Measurements from ENCODE around the gene LCE5A.
A peak's percentile ranks its signal among the peaks of the same experiment; 100 is the strongest.
"Not testable (repeated sequence)": the region's sequence is repeated elsewhere in the genome, so short reads cannot be mapped to it uniquely, and the experiment has no call there.

Gene LCE5A

GRCh38 chr1:152510503-152510902, at the start of gene LCE5A:
LCE5A (plus strand) TSS chr1:152510803; CDS start chr1:152511535, 732 bp downstream.
- no peak for DNase-seq

- peak in 11 of 58 donors; percentile 0 to 30 (median 6) for DNase-seq
Measured at GRCh38 chr1:152461544-152461943, 49.1 kb upstream of the LCE5A start.

GRCh38 chr1:152462636-152463035, 48.0 kb upstream of the LCE5A start:
- no peak for DNase-seq

- DNase-seq: no peak
Measured at GRCh38 chr1:152466217-152466616, 44.4 kb upstream of the LCE5A start.

- no peak for DNase-seq
Measured at GRCh38 chr1:152473887-152474537, 36.6 kb upstream of the LCE5A start.

- DNase-seq: peak in 1 of 58 donors; percentile 4
Measured at GRCh38 chr1:152479792-152480595, 30.6 kb upstream of the LCE5A start.

GRCh38 chr1:152481869-152482664, 28.5 kb upstream of the LCE5A start:
- DNase-seq: no peak

- DNase-seq: no peak
Measured at GRCh38 chr1:152486400-152487006, 24.1 kb upstream of the LCE5A start.

- no peak for DNase-seq
Measured at GRCh38 chr1:152487871-152488270, 22.7 kb upstream of the LCE5A start.

GRCh38 chr1:152491537-152491936, 19.1 kb upstream of the LCE5A start:
- DNase-seq: not testable (repeated sequence)

GRCh38 chr1:152495066-152495675, 15.4 kb upstream of the LCE5A start:
- no peak for DNase-seq

GRCh38 chr1:152497273-152497672, 13.3 kb upstream of the LCE5A start:
- DNase-seq: no peak

GRCh38 chr1:152501704-152502103, 8.9 kb upstream of the LCE5A start:
- no peak for DNase-seq

- DNase-seq: no peak
Measured at GRCh38 chr1:152502496-152503180, 8.0 kb upstream of the LCE5A start.

GRCh38 chr1:152505083-152505482, 5.5 kb upstream of the LCE5A start:
- no peak for DNase-seq

GRCh38 chr1:152506899-152507498, 3.6 kb upstream of the LCE5A start:
- DNase-seq: no peak

GRCh38 chr1:152511596-152511995, 993 bp downstream of the LCE5A start:
- DNase-seq: no peak

- no peak for DNase-seq
Measured at GRCh38 chr1:152513081-152513480, 2.5 kb downstream of the LCE5A start.

GRCh38 chr1:152514715-152515433, 4.3 kb downstream of the LCE5A start:
- DNase-seq: no peak
